SK-N-SH (cell line): ENCODE results near the gene EIF3F. TPM values are rescaled to one million over a fixed set of nuclear protein-coding genes. Genes with fewer than 3 reads are reported as not detected.

Experiments used
- CTCF ChIA-PET: fragments of 300-600, 350-600 bp; formaldehyde crosslinking; extraction: SDS; loops from one replicate; lab custom pipeline; 2021; lab: Yijun Ruan, JAX
- POLR2A ChIA-PET: fragments of 350-600 bp; sonication (Branson Sonifier 250); formaldehyde crosslinking; extraction: SDS; loops from one replicate; lab custom pipeline; 2020; ENCODE audit warnings: antibody characterized with exemption, inconsistent platforms; lab: Yijun Ruan, JAX
- DNase-seq: peaks from one replicate; pipeline ENCODE4 v3.0.0; 2012
- H2AFZ ChIP-seq: fragments of 200-600 bp; sonication (generic); 2 replicates; pipeline ENCODE4 v1.8.1; 2016; ENCODE audit warnings: antibody characterized with exemption, mild to moderate bottlenecking, low read depth
- H3F3A ChIP-seq: fragments of 200-600 bp; sonication (generic); replicated peaks from 2 replicates; pipeline ENCODE3; 2016; ENCODE audit warnings: antibody characterized with exemption, mild to moderate bottlenecking; ENCODE audit not compliant: insufficient read depth
- H3K27ac ChIP-seq, 2 experiments: fragments of 200-500 bp in 1 of 2; fragments of 200-600 bp in 1 of 2; sonication (Bioruptor generic) in 1 of 2; sonication (generic), shearing (Covaris generic) in 1 of 2; 2 replicates each; pipeline versions ENCODE4 v1.5.1 to v1.6.1; 2014 to 2016; ENCODE audit warnings: low read depth in 2 of 2, inconsistent platforms in 1 of 2, low read length in 1 of 2, mild to moderate bottlenecking in 1 of 2, mixed read lengths in 1 of 2
- H3K27me3 ChIP-seq: fragments of 200-600 bp; sonication (generic), shearing (Covaris generic); 2 replicates; pipeline ENCODE4 v1.6.1; 2016; ENCODE audit warnings: mixed run types; ENCODE audit not compliant: insufficient read depth
- H3K36me3 ChIP-seq, 2 experiments: fragments of 200-500 bp in 1 of 2; fragments of 200-600 bp in 1 of 2; sonication (Bioruptor generic) in 1 of 2; sonication (generic) in 1 of 2; replicated peaks in 1 of 2; 2 replicates each; pipeline versions ENCODE3 to v1.5.1; 2014 to 2016; ENCODE audit warnings: low read length in 1 of 2, mild to moderate bottlenecking in 1 of 2; ENCODE audit not compliant: insufficient read depth in 2 of 2, control insufficient read depth in 1 of 2
- H3K4me1 ChIP-seq, 2 experiments: fragments of 200-500 bp in 1 of 2; fragments of 200-600 bp in 1 of 2; sonication (Bioruptor generic) in 1 of 2; sonication (generic), shearing (Covaris generic) in 1 of 2; 2 replicates each; pipeline versions ENCODE4 v1.5.1 to v1.6.1; 2014 to 2016; ENCODE audit warnings: low read depth in 1 of 2, low read length in 1 of 2, mixed run types in 1 of 2; ENCODE audit not compliant: insufficient read depth in 2 of 2, control insufficient read depth in 1 of 2
- H3K4me2 ChIP-seq: fragments of 200-600 bp; sonication (generic), shearing (Covaris generic); 2 replicates; pipeline ENCODE4 v1.6.1; 2017; ENCODE audit warnings: mixed run types
- H3K4me3 ChIP-seq, 2 experiments: fragments of 200-500 bp in 1 of 2; fragments of 200-600 bp in 1 of 2; sonication (Bioruptor generic) in 1 of 2; sonication (generic), shearing (Covaris generic) in 1 of 2; 2 replicates each; pipeline versions ENCODE4 v1.5.1 to v1.8.1; 2014 to 2016; ENCODE audit warnings: low read depth in 2 of 2, inconsistent platforms in 1 of 2, low read length in 1 of 2, mild to moderate bottlenecking in 1 of 2, mixed read lengths in 1 of 2, moderate library complexity in 1 of 2
- H3K79me2 ChIP-seq: fragments of 200-600 bp; sonication (generic); 2 replicates; pipeline ENCODE4 v1.8.1; 2017; ENCODE audit warnings: mild to moderate bottlenecking; ENCODE audit not compliant: insufficient read depth
- H3K9ac ChIP-seq: fragments of 200-600 bp; sonication (generic); 2 replicates; pipeline ENCODE4 v1.6.1; 2017; ENCODE audit warnings: mixed run types
- H3K9me2 ChIP-seq: fragments of 200-600 bp; sonication (generic); 2 replicates; pipeline ENCODE4 v1.6.1; 2017; ENCODE audit warnings: mixed run types
- H3K9me3 ChIP-seq: fragments of 200-600 bp; sonication (generic); 2 replicates; pipeline ENCODE4 v1.6.1; 2017; ENCODE audit warnings: mixed run types, mild to moderate bottlenecking, moderate library complexity
- H4K20me1 ChIP-seq: fragments of 200-600 bp; sonication (generic); 2 replicates; pipeline ENCODE4 v1.6.1; 2017; ENCODE audit warnings: mild to moderate bottlenecking, mixed run types; ENCODE audit not compliant: insufficient read depth
- CHD2 ChIP-seq: fragments of 150-350 bp; IDR thresholded peaks from 2 replicates; pipeline ENCODE4 v1.6.1; 2018; ENCODE audit warnings: low read length; ENCODE audit not compliant: partially characterized antibody
- EZH2phosphoT487 ChIP-seq: fragments of 200-600 bp; sonication (generic); IDR thresholded peaks from 2 replicates; pipeline ENCODE4 v1.6.1; 2017; ENCODE audit warnings: low read depth, mixed run types, mild to moderate bottlenecking, antibody characterized with exemption, moderate library complexity, borderline replicate concordance
- FOSL2 ChIP-seq: IDR thresholded peaks from 2 replicates; pipeline ENCODE4 v1.4.0; 2012; ENCODE audit warnings: low read depth, mild to moderate bottlenecking, moderate library complexity, borderline replicate concordance
- FOXJ3 ChIP-seq: sonication (generic); formaldehyde crosslinking; IDR thresholded peaks from 2 replicates; pipeline ENCODE4 v1.5.1; 2020; ENCODE audit warnings: mild to moderate bottlenecking, missing genetic modification reagents
- GATA2 ChIP-seq: sonication (generic); formaldehyde crosslinking; IDR thresholded peaks from 2 replicates; pipeline ENCODE4 v1.5.0; 2020; ENCODE audit warnings: mild to moderate bottlenecking, missing genetic modification reagents
- IRF3 ChIP-seq: fragments of 150-350 bp; IDR thresholded peaks from 2 replicates; pipeline ENCODE4 v1.6.1; 2016; ENCODE audit warnings: mild to moderate bottlenecking, low read depth, low read length
- JUND ChIP-seq: IDR thresholded peaks from 2 replicates; pipeline ENCODE4 v1.4.0; 2012
- MAX ChIP-seq: IDR thresholded peaks from 2 replicates; pipeline ENCODE4 v1.4.0; 2012; ENCODE audit warnings: low read depth
- MEF2A ChIP-seq: IDR thresholded peaks from 2 replicates; pipeline ENCODE4 v1.4.0; 2012; ENCODE audit warnings: low read depth, borderline replicate concordance
- MXI1 ChIP-seq: IDR thresholded peaks from 2 replicates; pipeline ENCODE4 v1.6.1; 2012; ENCODE audit warnings: mild to moderate bottlenecking, low read depth, low read length, improper control_type of control experiment
- NFIC ChIP-seq: IDR thresholded peaks from 2 replicates; pipeline ENCODE4 v1.4.0; 2012; ENCODE audit warnings: borderline replicate concordance
- RFX5 ChIP-seq: IDR thresholded peaks from 2 replicates; pipeline ENCODE4 v1.6.1; 2012; ENCODE audit warnings: mild to moderate bottlenecking, improper control_type of control experiment, low read length
- RXRA ChIP-seq: IDR thresholded peaks from 2 replicates; pipeline ENCODE4 v1.4.0; 2012; ENCODE audit warnings: low read depth, mild to moderate bottlenecking, borderline replicate concordance
- SIN3A ChIP-seq: IDR thresholded peaks from 2 replicates; pipeline ENCODE4 v1.6.1; 2012; ENCODE audit warnings: low read depth, mild to moderate bottlenecking, low read length, moderate library complexity, borderline replicate concordance
- SMC3 ChIP-seq: IDR thresholded peaks from 2 replicates; pipeline ENCODE4 v1.6.1; 2012; ENCODE audit warnings: low read depth, low read length, improper control_type of control experiment
- TAF1 ChIP-seq: IDR thresholded peaks from 2 replicates; pipeline ENCODE4 v1.6.1; 2012; ENCODE audit warnings: low read depth, mild to moderate bottlenecking, low read length, moderate library complexity, borderline replicate concordance
- TCF12 ChIP-seq: IDR thresholded peaks from 2 replicates; pipeline ENCODE4 v1.4.0; 2012
- YY1 ChIP-seq: IDR thresholded peaks from 2 replicates; pipeline ENCODE4 v1.4.0; 2012; ENCODE audit warnings: low read depth, mild to moderate bottlenecking
- WGBS: methylation state at CpG from one replicate; pipeline ENCODE4 v1.1.6; 2017; ENCODE audit warnings: low lambda C conversion rate; 5-methylcytosine and 5-hydroxymethylcytosine counted together
- polyA plus RNA-seq, 3 experiments: library from polyadenylated mRNA; depleted of rRNA; stranded (reverse); fragments of >200 nt; gene quantifications; 2 replicates each; pipeline ENCODE4 v1.2.3, GENCODE V29; 2012
- TF ChIP-seq, protein P1 (sequence below): IDR thresholded peaks from 2 replicates; pipeline ENCODE4 v1.4.0; 2012; ENCODE audit warnings: low read depth, borderline replicate concordance
- TF ChIP-seq, protein P2 (sequence below): IDR thresholded peaks from 2 replicates; pipeline ENCODE4 v1.4.0; 2012; ENCODE audit warnings: low read depth, borderline replicate concordance
- TF ChIP-seq, protein P3 (sequence below): IDR thresholded peaks from 2 replicates; pipeline ENCODE4; 2012
- TF ChIP-seq, protein P4 (sequence below): fragments of 150-350 bp; IDR thresholded peaks from 2 replicates; pipeline ENCODE4 v1.6.1; 2017; ENCODE audit warnings: antibody characterized with exemption, low read length, low read depth, borderline replicate concordance

The EIF3F gene
- polyA plus RNA-seq, 1 of the 3 experiments (the other 2 are of a cell fraction): 341 TPM

GRCh38 chr11:7944123-7944522, 43.0 kb upstream of the EIF3F start:
- Histone ChIP-seq H3F3A (no peaks in the 10 kb centered on the region), H3K36me3 (no peaks in the 10 kb centered on the region), H2AFZ (no peak overlapping the region), H4K20me1 (no peaks in the 10 kb centered on the region), H3K79me2 (no peaks in the 10 kb centered on the region), H3K4me2 (no peak overlapping the region), H3K9me3 (no peaks in the 10 kb centered on the region), H3K4me1 (no peaks in the 10 kb centered on the region), H3K27ac (no peak overlapping the region), H3K9me2 (no peaks in the 10 kb centered on the region), H3K27me3 (no peaks in the 10 kb centered on the region; the same call in 1 of the 2 replicates), H3K9ac (no peak overlapping the region), H3K4me3 (no peak overlapping the region)
- POLR2A ChIA-PET: no interaction called here
- WGBS: 0% methylated on average over 2 of the region's 2 CpGs
- no peak for TF ChIP-seq MXI1
- no peak for TF ChIP-seq FOXJ3 (CRISPR knock-in tag)
- no peak for TF ChIP-seq RFX5
- TF ChIP-seq RXRA: no peak
- no peak for TF ChIP-seq MAX
- TF ChIP-seq EZH2phosphoT487: no peak
- no peak for TF ChIP-seq FOSL2
- TF ChIP-seq, protein P1, sequence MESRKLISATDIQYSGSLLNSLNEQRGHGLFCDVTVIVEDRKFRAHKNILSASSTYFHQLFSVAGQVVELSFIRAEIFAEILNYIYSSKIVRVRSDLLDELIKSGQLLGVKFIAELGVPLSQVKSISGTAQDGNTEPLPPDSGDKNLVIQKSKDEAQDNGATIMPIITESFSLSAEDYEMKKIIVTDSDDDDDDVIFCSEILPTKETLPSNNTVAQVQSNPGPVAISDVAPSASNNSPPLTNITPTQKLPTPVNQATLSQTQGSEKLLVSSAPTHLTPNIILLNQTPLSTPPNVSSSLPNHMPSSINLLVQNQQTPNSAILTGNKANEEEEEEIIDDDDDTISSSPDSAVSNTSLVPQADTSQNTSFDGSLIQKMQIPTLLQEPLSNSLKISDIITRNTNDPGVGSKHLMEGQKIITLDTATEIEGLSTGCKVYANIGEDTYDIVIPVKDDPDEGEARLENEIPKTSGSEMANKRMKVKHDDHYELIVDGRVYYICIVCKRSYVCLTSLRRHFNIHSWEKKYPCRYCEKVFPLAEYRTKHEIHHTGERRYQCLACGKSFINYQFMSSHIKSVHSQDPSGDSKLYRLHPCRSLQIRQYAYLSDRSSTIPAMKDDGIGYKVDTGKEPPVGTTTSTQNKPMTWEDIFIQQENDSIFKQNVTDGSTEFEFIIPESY: no peak
- no peak for TF ChIP-seq TAF1
- TF ChIP-seq NFIC: no peak
- TF ChIP-seq SIN3A: no peak
- no peak for TF ChIP-seq TCF12
- TF ChIP-seq, protein P2, sequence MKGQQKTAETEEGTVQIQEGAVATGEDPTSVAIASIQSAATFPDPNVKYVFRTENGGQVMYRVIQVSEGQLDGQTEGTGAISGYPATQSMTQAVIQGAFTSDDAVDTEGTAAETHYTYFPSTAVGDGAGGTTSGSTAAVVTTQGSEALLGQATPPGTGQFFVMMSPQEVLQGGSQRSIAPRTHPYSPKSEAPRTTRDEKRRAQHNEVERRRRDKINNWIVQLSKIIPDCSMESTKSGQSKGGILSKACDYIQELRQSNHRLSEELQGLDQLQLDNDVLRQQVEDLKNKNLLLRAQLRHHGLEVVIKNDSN: no peak
- TF ChIP-seq YY1: no peak
- CTCF ChIA-PET: no interaction called here
- no peak for DNase-seq

GRCh38 chr11:7949934-7950333, 37.2 kb upstream of the EIF3F start:
- H3K9ac ChIP-seq: no peak overlapping the region
- no peak overlapping the region for H2AFZ ChIP-seq
- no peaks in the 10 kb centered on the region for H3K79me2 ChIP-seq
- CTCF ChIA-PET: no interaction called here
- DNase-seq: no peak
- no peak overlapping the region for H3K4me2 ChIP-seq
- H3K9me3 ChIP-seq: no peaks in the 10 kb centered on the region
- no peaks in the 10 kb centered on the region; the same call in 1 of the 2 replicates for H3K27me3 ChIP-seq
- no peaks in the 10 kb centered on the region for H3K36me3 ChIP-seq
- no peak overlapping the region for H3K4me3 ChIP-seq
- no peak overlapping the region for H3K27ac ChIP-seq
- no peaks in the 10 kb centered on the region for H3K4me1 ChIP-seq
- POLR2A ChIA-PET: no interaction called here
- H4K20me1 ChIP-seq: no peaks in the 10 kb centered on the region
- no peaks in the 10 kb centered on the region for H3F3A ChIP-seq
- no peaks in the 10 kb centered on the region for H3K9me2 ChIP-seq
- 11% methylated on average over 1 of the region's 1 CpG for WGBS
- TF ChIP-seq NFIC (no peak), SIN3A (no peak), CHD2 (no peak), SMC3 (no peak), MEF2A (no peak), MXI1 (no peak), MAX (no peak), JUND (no peak), GATA2 (CRISPR knock-in tag) (no peak), EZH2phosphoT487 (no peak), IRF3 (no peak), RXRA (no peak), TCF12 (no peak)
- TF ChIP-seq, protein P3, sequence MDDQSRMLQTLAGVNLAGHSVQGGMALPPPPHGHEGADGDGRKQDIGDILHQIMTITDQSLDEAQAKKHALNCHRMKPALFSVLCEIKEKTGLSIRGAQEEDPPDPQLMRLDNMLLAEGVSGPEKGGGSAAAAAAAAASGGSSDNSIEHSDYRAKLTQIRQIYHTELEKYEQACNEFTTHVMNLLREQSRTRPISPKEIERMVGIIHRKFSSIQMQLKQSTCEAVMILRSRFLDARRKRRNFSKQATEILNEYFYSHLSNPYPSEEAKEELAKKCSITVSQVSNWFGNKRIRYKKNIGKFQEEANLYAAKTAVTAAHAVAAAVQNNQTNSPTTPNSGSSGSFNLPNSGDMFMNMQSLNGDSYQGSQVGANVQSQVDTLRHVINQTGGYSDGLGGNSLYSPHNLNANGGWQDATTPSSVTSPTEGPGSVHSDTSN: no peak
- TF ChIP-seq, protein P4, sequence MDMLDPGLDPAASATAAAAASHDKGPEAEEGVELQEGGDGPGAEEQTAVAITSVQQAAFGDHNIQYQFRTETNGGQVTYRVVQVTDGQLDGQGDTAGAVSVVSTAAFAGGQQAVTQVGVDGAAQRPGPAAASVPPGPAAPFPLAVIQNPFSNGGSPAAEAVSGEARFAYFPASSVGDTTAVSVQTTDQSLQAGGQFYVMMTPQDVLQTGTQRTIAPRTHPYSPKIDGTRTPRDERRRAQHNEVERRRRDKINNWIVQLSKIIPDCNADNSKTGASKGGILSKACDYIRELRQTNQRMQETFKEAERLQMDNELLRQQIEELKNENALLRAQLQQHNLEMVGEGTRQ: no peak
